ENCODE data around the gene TMEM179. TPM values are rescaled to one million over a fixed set of nuclear protein-coding genes. Genes with fewer than 3 reads are reported as not detected.
A peak's percentile ranks its signal among the peaks of the same experiment; 100 is the strongest.

The TMEM179 gene
- total RNA-seq, 4 donors from 2014 or later: not detected

- H3K27ac ChIP-seq: no peak overlapping the region
- intact Hi-C loops (cut with DNase I; ENCODE audit: low total_unique reads): loop anchor here (1.0 kb wide), 1 partner anchor 57 kb away; no protein-coding TSS in a partner anchor
- DNase-seq (no peak), ATAC-seq (no peak)
- no peaks in the 10 kb centered on the region for H3K36me3 ChIP-seq
- H3K4me1 ChIP-seq: peaks cover 0 to 9% of the 10 kb centered on the region in 2 donors
- in situ Hi-C loops (cut with MboI; ENCODE audit: low sequenced_read_pairs in 4 of 4): no loop called here
- no peak overlapping the region for H3K4me3 ChIP-seq
- TF ChIP-seq, protein P1, sequence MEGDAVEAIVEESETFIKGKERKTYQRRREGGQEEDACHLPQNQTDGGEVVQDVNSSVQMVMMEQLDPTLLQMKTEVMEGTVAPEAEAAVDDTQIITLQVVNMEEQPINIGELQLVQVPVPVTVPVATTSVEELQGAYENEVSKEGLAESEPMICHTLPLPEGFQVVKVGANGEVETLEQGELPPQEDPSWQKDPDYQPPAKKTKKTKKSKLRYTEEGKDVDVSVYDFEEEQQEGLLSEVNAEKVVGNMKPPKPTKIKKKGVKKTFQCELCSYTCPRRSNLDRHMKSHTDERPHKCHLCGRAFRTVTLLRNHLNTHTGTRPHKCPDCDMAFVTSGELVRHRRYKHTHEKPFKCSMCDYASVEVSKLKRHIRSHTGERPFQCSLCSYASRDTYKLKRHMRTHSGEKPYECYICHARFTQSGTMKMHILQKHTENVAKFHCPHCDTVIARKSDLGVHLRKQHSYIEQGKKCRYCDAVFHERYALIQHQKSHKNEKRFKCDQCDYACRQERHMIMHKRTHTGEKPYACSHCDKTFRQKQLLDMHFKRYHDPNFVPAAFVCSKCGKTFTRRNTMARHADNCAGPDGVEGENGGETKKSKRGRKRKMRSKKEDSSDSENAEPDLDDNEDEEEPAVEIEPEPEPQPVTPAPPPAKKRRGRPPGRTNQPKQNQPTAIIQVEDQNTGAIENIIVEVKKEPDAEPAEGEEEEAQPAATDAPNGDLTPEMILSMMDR (IDR thresholded peaks at IDR 0.05 in 4 of 5, conservative IDR thresholded peaks at IDR 0.05 in 1 of 5): no peak
- no peak for TF ChIP-seq POLR2A (IDR thresholded peaks at IDR 0.05)
- H3K27me3 ChIP-seq: no peaks in the 10 kb centered on the region
- H3K9me3 ChIP-seq: no peaks in the 10 kb centered on the region
These were observed 46.7 kb upstream of the TMEM179 start for GRCh38 chr14:104650981-104651875.

GRCh38 chr14:104650057-104650980 is 45.7 kb upstream of the TMEM179 start:
- H3K4me3 ChIP-seq: peak overlapping the region; percentile 26 to 41 (median 36)
- peaks cover 0 to 2% (median 0%) of the 10 kb centered on the region in 3 donors for H3K9me3 ChIP-seq
- TF ChIP-seq POLR2A (IDR thresholded peaks at IDR 0.05): no peak
- TF ChIP-seq, protein P1 (IDR thresholded peaks at IDR 0.05 in 4 of 5, conservative IDR thresholded peaks at IDR 0.05 in 1 of 5): peak; percentile 76 to 99 (median 93)
- no peak overlapping the region for H3K27ac ChIP-seq
- peaks cover 0 to 1% (median 0%) of the 10 kb centered on the region in 3 donors for H3K27me3 ChIP-seq
- no peak for DNase-seq
- intact Hi-C loops (cut with DNase I; ENCODE audit: low total_unique reads): loop anchor here (1.0 kb wide), 1 partner anchor 58 kb away; no protein-coding TSS in a partner anchor
- H3K36me3 ChIP-seq: no peaks in the 10 kb centered on the region
- H3K4me1 ChIP-seq: peaks cover 0 to 9% of the 10 kb centered on the region in 2 donors
- in situ Hi-C loops (cut with MboI; ENCODE audit: low sequenced_read_pairs in 4 of 4): no loop called here
- ATAC-seq: peak in 1 of 2 donors; percentile 78

- in situ Hi-C loops (cut with MboI; ENCODE audit: low sequenced_read_pairs in 4 of 4): loop anchor here in 2 of 4 donors (5.0 to 25.0 kb wide), 2 partner anchors 60 to 510 kb away; partner anchors contain the start of gene KIF26A (in 1 of the 2)
- H3K4me3 ChIP-seq: no peak overlapping the region
- H3K4me1 ChIP-seq: peaks cover 0 to 9% of the 10 kb centered on the region in 2 donors
- no peak for ATAC-seq
- H3K9me3 ChIP-seq: peaks cover 0 to 6% (median 0%) of the 10 kb centered on the region in 3 donors
- TF ChIP-seq, protein P1 (IDR thresholded peaks at IDR 0.05 in 4 of 5, conservative IDR thresholded peaks at IDR 0.05 in 1 of 5): no peak
- TF ChIP-seq POLR2A (IDR thresholded peaks at IDR 0.05): no peak
- intact Hi-C loops (cut with DNase I; ENCODE audit: low total_unique reads): no loop called here
- peaks cover 0 to 3% (median 0%) of the 10 kb centered on the region in 3 donors for H3K27me3 ChIP-seq
- H3K27ac ChIP-seq: no peak overlapping the region
- DNase-seq: no peak
- H3K36me3 ChIP-seq: no peaks in the 10 kb centered on the region
These were observed 43.0 kb upstream of the TMEM179 start for GRCh38 chr14:104647467-104648043.
